Suprapubic skin (tissue), 4 donors: ENCODE measurements around the gene CYP3A5. TPM values are rescaled to one million over a fixed set of nuclear protein-coding genes. Genes with fewer than 3 reads are reported as not detected.

Experiments
- DNase-seq, 2 donors: peaks; one replicate each; pipeline ENCODE4 v3.0.0-alpha.2; 2019; ENCODE audit warnings: low spot score in 2 of 2
- H3K27ac ChIP-seq: fragments of 200-600 bp; sonication (generic); one replicate; pipeline ENCODE4 v1.5.1; 2019
- H3K27me3 ChIP-seq: fragments of 200-600 bp; sonication (generic); one replicate; pipeline ENCODE4 v1.5.1; 2019
- H3K36me3 ChIP-seq: fragments of 200-600 bp; sonication (generic); one replicate; pipeline ENCODE4 v1.5.1; 2019
- H3K4me1 ChIP-seq: fragments of 200-600 bp; sonication (generic); one replicate; pipeline ENCODE4 v1.5.1; 2019
- H3K4me3 ChIP-seq: fragments of 200-600 bp; sonication (generic); one replicate; pipeline ENCODE4 v1.5.1; 2019; ENCODE audit warnings: mild to moderate bottlenecking
- H3K9me3 ChIP-seq: fragments of 200-600 bp; sonication (generic); one replicate; pipeline ENCODE4 v1.5.1; 2019
- CTCF ChIP-seq, 2 donors: fragments of 200-600 bp in 1 of 2; fragments of 450-650 bp in 1 of 2; sonication (generic) in 1 of 2; IDR thresholded peaks; one replicate each; pipeline ENCODE4 v1.5.1; 2016 to 2019; ENCODE audit warnings: antibody characterized with exemption in 2 of 2, mild to moderate bottlenecking in 1 of 2, moderate library complexity in 1 of 2
- EP300 ChIP-seq: sonication (generic); formaldehyde crosslinking; IDR thresholded peaks from one replicate; pipeline ENCODE4 v1.6.1; 2017; ENCODE audit warnings: antibody characterized with exemption
- POLR2A ChIP-seq, 2 donors: fragments of 450-650 bp; IDR thresholded peaks; one replicate each; pipeline ENCODE4 v1.6.1; 2017; ENCODE audit warnings: antibody characterized with exemption in 2 of 2, mild to moderate bottlenecking in 2 of 2, moderate library complexity in 2 of 2
- POLR2AphosphoS5 ChIP-seq, 3 donors: sonication (generic); formaldehyde crosslinking; IDR thresholded peaks; one replicate each; pipeline ENCODE4 v1.6.1; 2017; ENCODE audit warnings: antibody characterized with exemption in 3 of 3
- WGBS: methylation state at CpG from one replicate; pipeline ENCODE4 v1.1.5; 2018; 5-methylcytosine and 5-hydroxymethylcytosine counted together
- total RNA-seq, 4 donors: library from RNA; depleted of rRNA; stranded (reverse); fragments of >200 nt; gene quantifications; one replicate each; pipeline ENCODE4 v1.1.0, GENCODE V29; 2016

CYP3A5 gene
- total RNA-seq, 4 donors from 2014 or later: 50.0 to 448 (median 92.1) TPM

- H3K4me3 ChIP-seq: no peak overlapping the region
- H3K27ac ChIP-seq: no peak overlapping the region
- peaks cover 93% of the 10 kb centered on the region for H3K36me3 ChIP-seq
- H3K27me3 ChIP-seq: no peaks in the 10 kb centered on the region
- 96% methylated on average over 11 of the region's 11 CpGs for WGBS
- no peak for DNase-seq
- H3K9me3 ChIP-seq: no peaks in the 10 kb centered on the region
- H3K4me1 ChIP-seq: peaks cover 10% of the 10 kb centered on the region
- TF ChIP-seq EP300 (no peak), POLR2A (IDR thresholded peaks at IDR 0.05) (no peak), CTCF (IDR thresholded peaks at IDR 0.05) (no peak), POLR2AphosphoS5 (IDR thresholded peaks at IDR 0.05) (no peak)
Observed at GRCh38 chr7:99627513-99627912, 52.3 kb downstream of the CYP3A5 start.

GRCh38 chr7:99626661-99627060 lies 53.1 kb downstream of the CYP3A5 start:
- DNase-seq: no peak
- peaks cover 12% of the 10 kb centered on the region for H3K4me1 ChIP-seq
- TF ChIP-seq POLR2AphosphoS5 (IDR thresholded peaks at IDR 0.05) (no peak), CTCF (IDR thresholded peaks at IDR 0.05) (no peak), EP300 (no peak), POLR2A (IDR thresholded peaks at IDR 0.05) (no peak)
- peaks cover 100% of the 10 kb centered on the region for H3K36me3 ChIP-seq
- no peak overlapping the region for H3K4me3 ChIP-seq
- H3K27ac ChIP-seq: no peak overlapping the region
- WGBS: 78% methylated on average over 1 of the region's 1 CpG
- H3K9me3 ChIP-seq: no peaks in the 10 kb centered on the region
- H3K27me3 ChIP-seq: no peaks in the 10 kb centered on the region

- Histone ChIP-seq H3K27me3 (no peaks in the 10 kb centered on the region), H3K4me1 (peaks cover 12% of the 10 kb centered on the region), H3K27ac (no peak overlapping the region), H3K4me3 (no peak overlapping the region), H3K9me3 (no peaks in the 10 kb centered on the region), H3K36me3 (peaks cover 100% of the 10 kb centered on the region)
- 88% methylated on average over 4 of the region's 4 CpGs for WGBS
- TF ChIP-seq POLR2AphosphoS5 (IDR thresholded peaks at IDR 0.05): no peak
- no peak for TF ChIP-seq POLR2A (IDR thresholded peaks at IDR 0.05)
- no peak for TF ChIP-seq CTCF (IDR thresholded peaks at IDR 0.05)
- TF ChIP-seq EP300: no peak
- no peak for DNase-seq
Observed at GRCh38 chr7:99625961-99626360, 53.8 kb downstream of the CYP3A5 start.

- H3K36me3 ChIP-seq: peaks cover 100% of the 10 kb centered on the region
- H3K9me3 ChIP-seq: no peaks in the 10 kb centered on the region
- H3K27me3 ChIP-seq: no peaks in the 10 kb centered on the region
- no peak for TF ChIP-seq CTCF (IDR thresholded peaks at IDR 0.05)
- TF ChIP-seq EP300: no peak
- no peak for TF ChIP-seq POLR2A (IDR thresholded peaks at IDR 0.05)
- TF ChIP-seq POLR2AphosphoS5 (IDR thresholded peaks at IDR 0.05): no peak
- no peak overlapping the region for H3K4me3 ChIP-seq
- 85% methylated on average over 5 of the region's 5 CpGs for WGBS
- H3K4me1 ChIP-seq: peaks cover 12% of the 10 kb centered on the region
- no peak overlapping the region for H3K27ac ChIP-seq
- no peak for DNase-seq
Observed at GRCh38 chr7:99625321-99625720, 54.5 kb downstream of the CYP3A5 start.

- WGBS: 87% methylated on average over 16 of the region's 16 CpGs
- TF ChIP-seq POLR2A (IDR thresholded peaks at IDR 0.05) (no peak), EP300 (no peak), CTCF (IDR thresholded peaks at IDR 0.05) (no peak), POLR2AphosphoS5 (IDR thresholded peaks at IDR 0.05) (no peak)
- H3K4me1 ChIP-seq: peaks cover 12% of the 10 kb centered on the region
- no peak overlapping the region for H3K4me3 ChIP-seq
- peaks cover 100% of the 10 kb centered on the region for H3K36me3 ChIP-seq
- no peak for DNase-seq
- no peak overlapping the region for H3K27ac ChIP-seq
- H3K9me3 ChIP-seq: no peaks in the 10 kb centered on the region
- H3K27me3 ChIP-seq: no peaks in the 10 kb centered on the region
Observed at GRCh38 chr7:99624484-99624883, 55.3 kb downstream of the CYP3A5 start.
